DOHH2 (cell line): ENCODE results near the gene CDK15.

Experiments used
- EZH2phosphoT487 ChIP-seq: fragments of 200-600 bp; sonication (generic); IDR thresholded peaks from 2 replicates; pipeline ENCODE4 v1.6.1; 2017; ENCODE audit warnings: borderline replicate concordance, mild to moderate bottlenecking, antibody characterized with exemption, low read length, moderate library complexity, mixed read lengths
- TF ChIP-seq, protein P1 (sequence below): fragments of 200-600 bp; sonication (generic); IDR thresholded peaks from one replicate; pipeline ENCODE4 v1.5.1; 2014; ENCODE audit warnings: antibody characterized with exemption, mild to moderate bottlenecking, low read depth, low read length; ENCODE audit not compliant: poor library complexity, severe bottlenecking

DNA sequence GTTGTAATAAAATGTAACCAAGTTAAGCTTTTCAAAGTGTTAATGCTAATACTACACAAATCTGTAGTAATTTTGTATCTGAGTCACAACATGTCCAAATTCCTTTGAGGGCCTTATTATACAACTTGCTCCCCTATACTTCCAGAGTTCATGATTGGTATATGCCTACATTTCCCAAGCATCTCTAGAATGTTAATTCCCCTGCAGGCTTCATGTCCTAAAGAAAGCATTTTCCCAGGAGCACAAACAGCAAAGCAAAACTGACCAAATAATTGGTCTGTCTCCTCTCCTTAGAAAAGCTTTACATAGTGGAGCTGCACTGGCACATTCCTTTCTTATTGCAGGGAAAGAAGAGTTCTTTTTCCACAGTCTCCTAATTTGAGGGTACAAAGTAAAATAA lies 29.3 kb upstream of the CDK15 start:
- TF ChIP-seq, protein P1, sequence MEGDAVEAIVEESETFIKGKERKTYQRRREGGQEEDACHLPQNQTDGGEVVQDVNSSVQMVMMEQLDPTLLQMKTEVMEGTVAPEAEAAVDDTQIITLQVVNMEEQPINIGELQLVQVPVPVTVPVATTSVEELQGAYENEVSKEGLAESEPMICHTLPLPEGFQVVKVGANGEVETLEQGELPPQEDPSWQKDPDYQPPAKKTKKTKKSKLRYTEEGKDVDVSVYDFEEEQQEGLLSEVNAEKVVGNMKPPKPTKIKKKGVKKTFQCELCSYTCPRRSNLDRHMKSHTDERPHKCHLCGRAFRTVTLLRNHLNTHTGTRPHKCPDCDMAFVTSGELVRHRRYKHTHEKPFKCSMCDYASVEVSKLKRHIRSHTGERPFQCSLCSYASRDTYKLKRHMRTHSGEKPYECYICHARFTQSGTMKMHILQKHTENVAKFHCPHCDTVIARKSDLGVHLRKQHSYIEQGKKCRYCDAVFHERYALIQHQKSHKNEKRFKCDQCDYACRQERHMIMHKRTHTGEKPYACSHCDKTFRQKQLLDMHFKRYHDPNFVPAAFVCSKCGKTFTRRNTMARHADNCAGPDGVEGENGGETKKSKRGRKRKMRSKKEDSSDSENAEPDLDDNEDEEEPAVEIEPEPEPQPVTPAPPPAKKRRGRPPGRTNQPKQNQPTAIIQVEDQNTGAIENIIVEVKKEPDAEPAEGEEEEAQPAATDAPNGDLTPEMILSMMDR = no peak
- TF ChIP-seq EZH2phosphoT487 = no peak
